Vagina (tissue), 2 donors: ENCODE results near the gene MRPL20. TPM values are rescaled to one million over a fixed set of nuclear protein-coding genes. Genes with fewer than 3 reads are reported as not detected.

Experiments
- DNase-seq, 2 donors: peaks; one replicate each; pipeline ENCODE4 v3.0.0-alpha.2; 2017; ENCODE audit errors: extremely low spot score in 2 of 2
- H3K27ac ChIP-seq: fragments of 200-600 bp; sonication (generic); one replicate; pipeline ENCODE4 v1.5.1; 2019
- H3K27me3 ChIP-seq: fragments of 200-600 bp; sonication (generic); one replicate; pipeline ENCODE4 v1.5.1; 2019
- H3K36me3 ChIP-seq, 2 donors: fragments of 200-600 bp; sonication (generic); one replicate each; pipeline ENCODE4 v1.5.1; 2017 to 2019
- H3K4me1 ChIP-seq: fragments of 200-600 bp; sonication (generic); one replicate; pipeline ENCODE4 v1.5.1; 2019
- H3K4me3 ChIP-seq, 2 donors: fragments of 200-600 bp; sonication (generic); 1 replicate in 1 of 2; 2 replicates in 1 of 2; pipeline ENCODE4 v1.5.1; 2016 to 2019
- H3K9me3 ChIP-seq: fragments of 200-600 bp; sonication (generic); one replicate; pipeline ENCODE4 v1.5.1; 2019
- POLR2A ChIP-seq, 2 donors: fragments of 450-650 bp; IDR thresholded peaks; one replicate each; pipeline ENCODE4 v1.6.1; 2017; ENCODE audit warnings: antibody characterized with exemption in 2 of 2, mild to moderate bottlenecking in 2 of 2, moderate library complexity in 2 of 2
- POLR2AphosphoS5 ChIP-seq, 2 donors: sonication (generic); formaldehyde crosslinking; IDR thresholded peaks; one replicate each; pipeline ENCODE4 v1.9.0; 2017; ENCODE audit warnings: antibody characterized with exemption in 2 of 2, mild to moderate bottlenecking in 2 of 2, low read depth in 1 of 2; ENCODE audit not compliant: insufficient read depth in 1 of 2
- intact Hi-C: fragments of 100-400 bp; cut with DNase I; formaldehyde crosslinking; loops from one replicate; pipeline ENCODE4 v1.15.1; 2023
- total RNA-seq: library from RNA; depleted of rRNA; stranded (reverse); fragments of >200 nt; gene quantifications from one replicate; pipeline ENCODE4 v1.2.3, GENCODE V29; 2016
- TF ChIP-seq, protein P1 (sequence below), 3 experiments: fragments of 450-650 bp in 2 of 3; fragments of 200-600 bp in 1 of 3; sonication (generic) in 1 of 3; IDR thresholded peaks; one replicate each; pipeline ENCODE4 v1.5.1; 2017 to 2019; ENCODE audit warnings: antibody characterized with exemption in 3 of 3, mild to moderate bottlenecking in 2 of 3, moderate library complexity in 2 of 3

Gene MRPL20
- total RNA-seq, 1 donor from 2014 or later: 84.2 TPM

DNA sequence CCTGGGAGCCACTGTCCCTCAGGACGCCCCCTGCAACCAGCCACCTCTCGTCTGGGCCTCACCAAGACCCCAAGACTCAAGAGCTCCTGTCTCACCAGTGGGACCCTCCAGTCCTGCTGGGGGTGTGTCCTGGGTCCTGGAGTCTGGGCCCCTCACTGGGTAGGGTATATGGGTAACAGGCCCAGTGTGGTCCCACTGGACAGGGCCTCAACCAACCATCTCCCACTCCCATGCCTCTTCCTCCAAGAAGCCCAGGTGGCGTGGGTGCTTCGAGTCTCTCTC lies 27.7 kb upstream of the MRPL20 start:
- Histone ChIP-seq H3K27ac (peak overlapping the region; percentile 90), H3K27me3 (no peaks in the 10 kb centered on the region), H3K9me3 (no peaks in the 10 kb centered on the region), H3K4me3 (peak overlapping the region; percentile 56 to 84), H3K4me1 (peaks cover 77% of the 10 kb centered on the region), H3K36me3 (no peaks in the 10 kb centered on the region)
- intact Hi-C loops: no loop called here
- TF ChIP-seq, protein P1, sequence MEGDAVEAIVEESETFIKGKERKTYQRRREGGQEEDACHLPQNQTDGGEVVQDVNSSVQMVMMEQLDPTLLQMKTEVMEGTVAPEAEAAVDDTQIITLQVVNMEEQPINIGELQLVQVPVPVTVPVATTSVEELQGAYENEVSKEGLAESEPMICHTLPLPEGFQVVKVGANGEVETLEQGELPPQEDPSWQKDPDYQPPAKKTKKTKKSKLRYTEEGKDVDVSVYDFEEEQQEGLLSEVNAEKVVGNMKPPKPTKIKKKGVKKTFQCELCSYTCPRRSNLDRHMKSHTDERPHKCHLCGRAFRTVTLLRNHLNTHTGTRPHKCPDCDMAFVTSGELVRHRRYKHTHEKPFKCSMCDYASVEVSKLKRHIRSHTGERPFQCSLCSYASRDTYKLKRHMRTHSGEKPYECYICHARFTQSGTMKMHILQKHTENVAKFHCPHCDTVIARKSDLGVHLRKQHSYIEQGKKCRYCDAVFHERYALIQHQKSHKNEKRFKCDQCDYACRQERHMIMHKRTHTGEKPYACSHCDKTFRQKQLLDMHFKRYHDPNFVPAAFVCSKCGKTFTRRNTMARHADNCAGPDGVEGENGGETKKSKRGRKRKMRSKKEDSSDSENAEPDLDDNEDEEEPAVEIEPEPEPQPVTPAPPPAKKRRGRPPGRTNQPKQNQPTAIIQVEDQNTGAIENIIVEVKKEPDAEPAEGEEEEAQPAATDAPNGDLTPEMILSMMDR (IDR thresholded peaks at IDR 0.05): no peak
- TF ChIP-seq POLR2AphosphoS5 (IDR thresholded peaks at IDR 0.05; ENCODE audit: insufficient read depth in 1 of 2, low read depth in 1 of 2) (no peak), POLR2A (IDR thresholded peaks at IDR 0.05) (no peak)
- DNase-seq: no peak

GRCh38 chr1:1434131-1434823 lies 27.2 kb upstream of the MRPL20 start:
- no peak for DNase-seq
- intact Hi-C loops: no loop called here
- Histone ChIP-seq H3K27me3 (no peaks in the 10 kb centered on the region), H3K4me1 (peaks cover 82% of the 10 kb centered on the region), H3K36me3 (no peaks in the 10 kb centered on the region), H3K27ac (peak overlapping the region; percentile 90), H3K9me3 (no peaks in the 10 kb centered on the region), H3K4me3 (peak overlapping the region; percentile 56 to 84)
- TF ChIP-seq, protein P1 (IDR thresholded peaks at IDR 0.05): peak in 1 of 3 experiments; percentile 13
- TF ChIP-seq POLR2AphosphoS5 (IDR thresholded peaks at IDR 0.05; ENCODE audit: insufficient read depth in 1 of 2, low read depth in 1 of 2) (peak in 1 of 2 donors; percentile 16), POLR2A (IDR thresholded peaks at IDR 0.05) (no peak)

DNA sequence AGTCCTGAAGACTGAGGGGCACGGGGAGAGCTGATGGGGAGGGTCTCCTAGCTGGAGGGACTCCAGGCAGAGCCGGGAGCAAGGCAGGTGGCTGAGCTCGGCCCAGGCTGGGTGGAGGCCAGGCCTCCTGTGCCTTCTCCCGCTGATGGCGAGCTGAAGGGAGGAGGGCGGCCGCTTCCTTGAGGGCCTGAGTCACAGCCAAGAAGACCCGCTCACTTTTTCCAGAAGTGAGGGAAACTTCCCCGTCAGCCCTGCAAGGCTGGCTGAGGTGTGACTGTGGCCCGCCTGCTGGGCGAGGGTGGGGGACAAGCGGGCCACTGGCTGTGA lies 26.7 kb upstream of the MRPL20 start:
- H3K27ac ChIP-seq: peak overlapping the region; percentile 90
- no peaks in the 10 kb centered on the region for H3K36me3 ChIP-seq
- H3K9me3 ChIP-seq: no peaks in the 10 kb centered on the region
- intact Hi-C loops: no loop called here
- H3K4me3 ChIP-seq: peak overlapping the region; percentile 56 to 84
- DNase-seq: no peak
- no peaks in the 10 kb centered on the region for H3K27me3 ChIP-seq
- TF ChIP-seq, protein P1 (IDR thresholded peaks at IDR 0.05): no peak
- TF ChIP-seq POLR2AphosphoS5 (IDR thresholded peaks at IDR 0.05; ENCODE audit: insufficient read depth in 1 of 2, low read depth in 1 of 2): peak in 1 of 2 donors; percentile 9
- H3K4me1 ChIP-seq: peaks cover 86% of the 10 kb centered on the region

- Histone ChIP-seq H3K27me3 (no peaks in the 10 kb centered on the region), H3K27ac (peak overlapping the region; percentile 90), H3K4me1 (peaks cover 86% of the 10 kb centered on the region), H3K36me3 (no peaks in the 10 kb centered on the region), H3K9me3 (no peaks in the 10 kb centered on the region), H3K4me3 (peak overlapping the region; percentile 56 to 84)
- no peak for DNase-seq
- TF ChIP-seq POLR2A (IDR thresholded peaks at IDR 0.05) (no peak), POLR2AphosphoS5 (IDR thresholded peaks at IDR 0.05; ENCODE audit: insufficient read depth in 1 of 2, low read depth in 1 of 2) (peak; percentile 75 to 81)
- TF ChIP-seq, protein P1 (IDR thresholded peaks at IDR 0.05): no peak
- intact Hi-C loops: no loop called here
Observed at GRCh38 chr1:1432951-1433803, 26.1 kb upstream of the MRPL20 start.
